Endometrial microvascular endothelial cells (primary cell): ENCODE results near the gene CDK2AP2. TPM values are rescaled to one million over a fixed set of nuclear protein-coding genes. Genes with fewer than 3 reads are reported as not detected.

Experiments used
- in situ Hi-C: cut with HindIII; loops from 2 replicates; pipeline ENCODE4 v1.10.0; 2017; ENCODE audit warnings: low sequenced_read_pairs, low pct_unique_long_range_greater_than_20kb; ENCODE audit errors: inconsistent ontology term
- total RNA-seq: library from RNA; depleted of rRNA; stranded (reverse); fragments of >200 nt; gene quantifications from one replicate; pipeline ENCODE4 v1.2.3, GENCODE V29; 2015; ENCODE audit errors: inconsistent ontology term

The CDK2AP2 gene
- total RNA-seq, 1 donor from 2014 or later, result 53.1 TPM

GRCh38 chr11:67505605-67506396 is 2.2 kb downstream of the CDK2AP2 start:
- in situ Hi-C loops, result no loop called here

DNA sequence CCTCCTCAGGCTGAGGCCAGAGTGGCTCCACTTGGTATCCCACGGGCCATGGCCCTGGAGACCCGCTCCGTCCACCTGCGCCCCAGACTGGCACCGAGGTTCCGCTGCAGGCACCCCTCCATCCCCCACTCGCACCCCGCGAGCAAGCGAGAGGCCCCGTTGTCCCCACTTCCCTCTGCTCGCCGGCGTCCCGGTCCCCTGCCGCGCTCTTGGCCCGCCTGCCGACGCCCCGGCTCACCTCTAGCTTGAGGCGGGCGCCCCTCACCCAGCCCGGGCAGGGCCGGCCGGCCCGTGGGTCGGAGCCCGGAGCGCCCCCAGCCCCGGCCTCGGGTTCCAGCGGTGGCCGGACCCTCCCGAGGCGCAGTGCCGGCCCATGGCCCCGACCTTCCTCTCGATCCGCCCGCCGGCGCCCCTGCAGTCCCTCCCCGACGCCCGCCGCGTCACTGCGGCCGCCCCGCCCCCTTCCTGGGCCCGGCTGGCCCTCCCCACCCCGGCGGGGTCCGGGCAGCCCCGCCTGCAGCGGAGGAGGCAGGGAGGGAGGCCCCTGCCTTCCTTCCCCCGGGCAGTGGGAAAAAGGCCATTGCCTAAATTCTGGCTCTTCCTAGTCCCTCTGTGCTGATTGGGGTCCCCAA is 2.9 kb downstream of the CDK2AP2 start, which contains the start of gene PITPNM1:
PITPNM1 (minus strand) TSS at position 414 of the 632 bp plus-strand sequence. CDS start 1,183 bp downstream, outside the sequence.
- in situ Hi-C loops, result no loop called here

DNA sequence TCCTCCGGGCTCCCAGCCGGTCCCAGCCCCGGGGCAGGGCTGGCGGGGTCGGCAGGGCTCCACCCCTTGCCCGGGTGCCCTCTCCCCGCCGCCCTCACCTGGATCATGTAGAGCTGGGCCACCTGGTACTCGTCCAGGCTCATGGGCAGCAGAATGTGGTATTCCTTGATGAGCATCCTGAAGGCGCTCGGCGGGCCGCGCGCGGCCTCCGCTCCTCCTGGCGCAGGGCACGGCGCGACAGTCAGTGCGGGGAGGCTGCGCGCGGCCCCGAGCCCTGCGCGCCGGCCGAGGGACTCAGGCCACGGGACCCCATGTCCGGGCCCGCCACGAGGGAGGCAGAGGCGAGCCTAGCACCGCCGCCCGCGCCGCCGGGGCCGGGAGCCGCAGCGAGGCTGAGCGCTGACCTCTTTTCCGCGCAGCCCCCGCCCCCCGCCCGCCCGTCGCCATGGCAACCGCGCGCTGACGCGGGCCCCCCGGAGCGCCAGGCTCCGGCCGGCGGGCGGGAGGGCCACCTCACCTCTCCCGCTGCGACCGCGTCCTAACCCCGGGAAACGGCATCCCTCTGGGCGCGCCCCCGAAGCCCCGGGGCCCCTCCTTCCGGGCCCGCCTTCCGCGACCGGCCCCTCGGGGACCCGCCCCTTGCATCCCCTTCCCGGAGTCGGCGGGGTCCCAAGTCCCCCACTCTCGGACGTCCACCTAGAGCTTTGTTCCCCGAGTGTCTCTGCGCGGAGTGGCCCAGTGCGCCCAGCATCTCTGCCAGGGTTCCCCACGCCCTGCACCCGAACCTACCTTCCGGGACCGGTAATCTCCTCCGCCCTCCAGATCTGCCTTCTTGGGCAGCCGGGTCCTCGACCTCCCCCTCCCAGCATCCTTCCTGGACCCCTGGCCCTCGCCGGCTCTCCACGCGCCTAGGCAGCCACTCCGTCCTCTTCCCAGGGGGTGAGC is 3.7 kb downstream of the CDK2AP2 start:
- in situ Hi-C loops, result no loop called here

DNA sequence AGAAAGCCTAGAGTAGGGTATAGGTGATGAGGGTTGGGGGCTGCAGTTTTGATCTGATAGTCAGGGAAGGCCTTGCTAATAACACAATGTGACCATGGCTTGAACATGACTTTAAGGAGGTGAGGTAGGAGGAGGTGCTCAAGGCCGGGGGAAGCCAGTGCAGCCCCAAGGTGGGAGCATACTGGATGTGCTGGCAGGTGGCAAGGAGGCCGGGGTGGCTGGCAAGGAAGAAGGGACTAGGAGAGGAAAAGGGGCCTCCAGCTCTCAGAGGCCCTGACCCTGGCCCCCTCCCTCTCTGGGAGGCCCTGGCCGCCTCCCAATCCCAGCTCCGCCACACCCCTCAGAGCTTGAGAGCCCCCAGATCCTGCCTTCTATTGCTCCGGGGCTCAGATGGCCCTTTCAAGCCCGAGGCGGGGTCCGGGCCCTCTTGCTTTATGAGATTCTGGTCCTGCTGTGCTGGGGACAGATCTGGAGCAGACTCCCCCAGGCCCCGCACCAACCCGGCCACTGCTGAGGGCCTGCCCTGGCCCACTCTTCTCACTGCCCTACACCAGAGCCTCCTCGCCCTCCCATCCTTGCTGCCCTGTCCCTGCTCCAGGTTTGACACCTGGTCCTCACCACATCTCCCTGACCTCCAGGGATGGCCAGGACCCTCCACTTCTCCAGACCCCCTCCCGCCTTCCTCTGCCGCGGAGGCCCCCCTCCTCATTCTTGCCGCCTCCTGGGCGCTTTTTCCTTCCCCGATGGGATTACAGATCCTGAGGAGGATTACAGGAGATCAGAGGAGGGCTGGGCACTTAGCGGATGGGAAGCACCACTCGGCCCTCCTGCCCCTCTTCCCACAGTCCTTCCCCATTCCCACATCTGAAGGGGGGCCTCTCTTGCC is 4.6 kb downstream of the CDK2AP2 start:
- in situ Hi-C loops, result no loop called here

DNA sequence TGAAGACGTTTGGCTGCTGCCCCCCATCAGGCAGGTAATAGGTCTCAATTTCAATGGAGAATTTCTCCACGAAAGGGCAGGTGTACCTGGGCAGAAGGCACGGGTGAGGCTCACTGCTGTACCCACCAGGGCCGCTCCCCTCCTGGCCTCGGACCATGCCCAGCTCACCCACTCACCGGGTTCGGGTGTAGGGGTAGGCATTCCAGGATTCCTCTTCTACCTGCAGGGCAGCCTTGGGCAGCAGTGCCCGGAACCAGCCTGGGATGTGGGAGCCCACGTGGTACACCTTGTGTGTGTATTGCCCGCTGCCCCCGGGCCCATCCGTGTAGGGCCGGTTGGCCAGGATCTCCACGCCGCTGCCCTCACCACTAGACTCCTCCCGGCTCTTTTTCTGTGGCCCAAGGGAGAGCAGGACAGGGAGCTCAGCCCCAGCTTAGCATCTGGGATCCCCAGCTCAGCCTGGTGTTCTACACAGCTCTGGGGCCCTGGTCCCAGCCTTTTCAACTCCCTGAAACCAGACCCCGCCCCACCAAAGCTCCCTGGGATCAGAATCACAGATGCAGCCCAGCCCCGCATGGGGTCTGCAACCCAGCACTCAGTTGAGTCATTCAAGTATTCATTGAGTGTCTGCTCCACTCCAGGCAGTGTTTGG is 5.5 kb downstream of the CDK2AP2 start:
- in situ Hi-C loops, result no loop called here

GRCh38 chr11:67501854-67502253 is 6.1 kb downstream of the CDK2AP2 start:
- in situ Hi-C loops, result no loop called here

DNA sequence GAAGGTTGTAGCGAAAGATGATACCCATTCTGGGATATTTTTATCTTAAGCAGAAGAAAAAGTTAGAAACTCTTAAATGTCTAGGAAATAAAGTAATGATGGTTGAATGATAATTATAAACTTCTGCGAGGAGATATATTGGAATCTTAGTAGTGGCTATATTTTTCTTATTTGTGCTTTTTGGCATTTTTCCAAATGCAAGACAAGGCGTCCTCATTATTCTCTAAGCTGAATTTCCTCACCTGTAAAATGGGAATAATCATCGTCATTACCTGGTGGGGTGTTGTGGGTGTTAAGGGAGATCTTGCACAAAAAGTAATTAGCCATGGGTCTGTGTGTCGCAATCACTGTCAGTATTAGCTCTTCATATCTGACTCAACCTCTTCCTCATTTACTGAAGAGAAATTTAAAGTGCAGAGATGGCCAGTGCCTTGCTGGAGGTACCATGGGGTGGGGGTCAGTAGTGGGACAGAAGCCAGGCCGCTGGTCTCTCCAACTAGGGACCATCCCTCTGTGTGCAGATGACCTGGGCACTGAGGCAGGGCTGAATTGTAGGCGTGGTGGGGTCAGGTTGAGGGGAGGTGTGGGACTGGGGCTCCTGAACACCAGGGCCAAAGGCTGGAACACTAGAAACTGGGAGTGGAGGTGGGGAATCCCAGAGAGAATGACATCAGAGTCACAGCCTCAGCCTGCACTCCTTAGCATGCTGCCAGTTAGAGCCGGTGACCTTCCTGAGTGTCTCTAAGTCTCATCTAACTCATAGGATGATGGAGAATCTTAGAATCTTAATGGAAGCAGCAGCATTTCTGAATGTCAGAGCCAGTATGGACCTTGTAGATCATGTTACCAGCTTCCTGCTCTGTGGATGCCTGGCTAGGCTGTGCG is 6.9 kb downstream of the CDK2AP2 start:
- in situ Hi-C loops, result no loop called here

DNA sequence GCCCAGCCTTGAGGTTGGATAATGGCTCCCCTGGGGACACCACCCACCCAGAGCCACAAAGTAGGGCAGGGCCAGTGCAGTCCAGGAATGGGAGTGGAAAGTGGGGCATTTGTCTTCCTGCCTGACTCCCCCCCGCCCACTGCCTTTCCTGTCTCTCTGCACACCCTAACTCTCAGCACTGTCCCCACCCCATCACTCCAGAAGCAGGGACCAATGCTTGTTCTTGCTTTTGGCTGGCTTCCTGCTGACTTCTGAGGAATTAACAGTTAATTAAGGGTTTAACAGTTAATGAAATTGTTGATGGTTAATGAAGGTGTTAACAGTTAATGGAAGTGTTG is 7.5 kb downstream of the CDK2AP2 start:
- in situ Hi-C loops, result no loop called here

GRCh38 chr11:67499808-67500483 is 8.0 kb downstream of the CDK2AP2 start:
- in situ Hi-C loops, result no loop called here

DNA sequence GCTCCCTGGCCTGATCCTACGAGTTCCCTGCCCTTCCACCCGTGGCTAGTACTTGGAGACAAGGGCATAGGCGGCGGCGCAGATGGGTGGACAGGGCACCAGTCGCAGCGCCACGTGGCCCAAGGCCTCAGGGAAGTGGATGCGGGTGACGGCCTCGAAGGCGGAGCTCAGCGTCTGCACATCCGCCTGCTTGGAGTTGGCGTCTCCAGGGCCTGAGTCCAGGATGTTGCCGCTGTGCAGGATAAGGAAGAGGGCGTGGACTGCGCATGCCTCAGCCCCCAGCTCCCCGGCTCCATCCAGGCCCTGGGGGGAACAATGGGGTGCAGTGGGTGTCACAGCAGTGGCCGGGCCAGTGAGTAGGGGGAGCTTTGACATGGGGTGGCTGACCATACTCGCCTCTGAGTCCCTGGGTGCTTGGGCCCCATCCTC is 9.4 kb downstream of the CDK2AP2 start:
- in situ Hi-C loops, result no loop called here

GRCh38 chr11:67497656-67498291 is 10.2 kb downstream of the CDK2AP2 start:
- in situ Hi-C loops, result no loop called here

DNA sequence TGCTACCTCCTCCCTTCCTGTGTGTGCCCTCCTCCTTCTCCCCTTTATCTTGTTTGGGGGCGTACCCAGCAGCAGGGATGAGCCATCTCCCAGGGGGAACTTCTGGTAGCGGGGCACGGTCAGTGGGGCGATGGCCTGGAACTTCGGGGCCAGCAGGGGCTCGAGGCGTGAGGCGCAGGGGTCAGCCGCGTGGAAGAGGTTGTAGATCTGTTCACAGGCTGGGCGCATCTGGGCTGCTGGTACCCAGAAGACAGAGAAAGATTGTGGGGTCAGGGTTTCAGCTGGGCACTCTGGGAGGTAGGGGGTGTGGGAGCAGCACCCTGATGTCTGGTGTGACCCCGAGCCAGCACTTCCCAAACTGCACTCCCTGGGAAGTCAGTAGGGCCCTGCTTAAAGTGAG is 11.8 kb downstream of the CDK2AP2 start:
- in situ Hi-C loops, result no loop called here

DNA sequence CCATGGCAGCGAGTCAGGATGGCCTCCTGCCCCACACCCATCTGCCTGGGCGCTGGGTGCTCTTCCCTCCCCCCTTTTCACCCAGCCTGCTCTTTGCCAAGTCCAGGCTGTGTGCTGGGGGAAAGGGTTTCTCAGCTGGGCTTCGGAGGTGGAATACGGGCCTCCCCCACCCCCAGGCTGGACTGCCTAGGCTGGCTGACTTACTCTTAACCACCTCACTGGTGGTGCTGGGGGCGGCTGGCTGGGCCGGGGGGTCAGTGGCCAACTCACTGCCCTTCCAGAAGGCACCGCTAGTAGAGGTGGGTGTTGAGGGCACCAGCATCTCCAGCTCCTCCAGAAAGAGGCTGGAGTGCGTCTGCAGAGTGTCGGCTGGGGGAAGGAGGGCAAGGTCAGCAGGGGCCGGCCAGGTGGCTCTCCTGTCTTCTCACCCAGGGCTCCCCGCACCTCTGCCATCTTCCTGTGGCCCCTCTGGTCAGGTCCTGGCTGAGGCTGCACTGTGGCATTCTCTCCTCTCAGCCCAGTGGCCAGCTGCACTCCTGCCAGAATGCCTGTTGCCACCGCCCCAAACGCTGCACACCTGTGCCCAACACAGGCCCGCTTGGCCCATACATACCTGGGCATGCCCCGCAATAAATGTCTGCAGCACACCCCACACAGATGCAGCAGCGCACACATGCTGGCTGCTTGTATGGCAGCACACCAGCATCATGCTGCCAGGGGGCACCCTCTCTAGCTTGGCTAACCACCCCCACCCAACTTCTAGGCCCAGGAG is 12.5 kb downstream of the CDK2AP2 start:
- in situ Hi-C loops, result no loop called here

DNA sequence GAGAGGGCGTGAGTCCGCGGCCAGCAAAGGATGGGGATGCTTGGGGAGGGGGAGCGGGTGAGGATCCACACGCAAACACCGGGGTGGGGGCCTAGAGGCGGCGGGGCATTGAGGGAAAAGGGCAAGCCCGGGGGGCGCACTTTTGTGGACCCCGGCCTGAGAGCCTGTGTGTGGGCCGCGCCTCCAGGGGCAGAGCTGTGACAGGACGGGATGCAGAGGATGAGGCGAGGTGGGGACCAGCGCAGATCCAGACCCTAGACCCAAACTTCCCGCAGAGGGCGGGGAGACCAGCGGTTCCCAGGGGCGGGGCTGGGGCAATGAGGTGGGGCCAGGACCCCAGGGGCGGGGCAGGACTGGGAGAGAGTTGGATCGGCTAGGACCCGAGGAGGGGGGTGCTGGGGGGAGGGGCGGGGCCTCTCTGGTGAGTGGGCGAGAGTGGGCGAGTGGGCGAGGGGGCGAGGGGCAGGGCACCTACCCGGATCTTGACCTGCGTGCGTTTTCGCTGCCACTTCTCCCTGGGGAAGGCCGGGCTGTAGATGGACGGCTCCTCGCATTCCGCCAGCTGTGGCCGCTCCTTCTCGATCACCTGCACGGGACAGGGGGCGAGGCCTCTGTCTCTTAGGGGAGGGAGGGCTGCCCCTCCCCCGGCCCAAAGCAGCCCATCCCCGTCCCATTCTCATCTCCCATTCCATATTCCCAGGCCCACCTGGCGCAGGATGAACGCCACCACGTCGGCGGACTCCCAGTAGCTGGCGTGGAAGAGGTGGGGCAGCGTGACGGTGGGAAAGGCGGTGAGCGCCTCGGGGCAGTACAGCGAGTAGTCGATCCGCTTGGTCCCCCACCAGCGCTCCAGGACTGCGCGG is 13.4 kb downstream of the CDK2AP2 start:
- in situ Hi-C loops, result no loop called here
